Kidney epithelial cell (primary cell): ENCODE data around the gene MKLN1. TPM values are rescaled to one million over a fixed set of nuclear protein-coding genes. Genes with fewer than 3 reads are reported as not detected.
"Not testable (repeated sequence)": the region's sequence is repeated elsewhere in the genome, so short reads cannot be mapped to it uniquely, and the experiment has no call there.

Source experiments
- DNase-seq: peaks from one replicate; pipeline ENCODE4 v3.0.0-alpha.2; 2010; ENCODE audit warnings: low read depth
- H3K27me3 ChIP-seq: 2 replicates; pipeline ENCODE4 v1.6.0; 2011; ENCODE audit warnings: low read length; ENCODE audit not compliant: control insufficient read depth, insufficient read depth
- H3K36me3 ChIP-seq: 2 replicates; pipeline ENCODE4 v1.5.1; 2011; ENCODE audit warnings: low read length; ENCODE audit not compliant: control insufficient read depth, insufficient read depth
- H3K4me3 ChIP-seq: 2 replicates; pipeline ENCODE4 v1.5.1; 2011; ENCODE audit warnings: low read depth, mild to moderate bottlenecking, control low read depth, low read length
- total RNA-seq: library from RNA; depleted of rRNA; stranded (reverse); fragments of >200 nt; gene quantifications from 2 replicates; pipeline ENCODE4 v1.2.3, GENCODE V29; 2015
- TF ChIP-seq, protein P1 (sequence below): IDR thresholded peaks from 2 replicates; pipeline ENCODE4 v1.5.1; 2011; ENCODE audit warnings: mild to moderate bottlenecking, moderate library complexity, low read length, control low read depth, inconsistent platforms; ENCODE audit not compliant: insufficient read depth, poor library complexity, severe bottlenecking

Gene MKLN1
- total RNA-seq, 1 donor from 2014 or later: 18.8 TPM

- TF ChIP-seq, protein P1, sequence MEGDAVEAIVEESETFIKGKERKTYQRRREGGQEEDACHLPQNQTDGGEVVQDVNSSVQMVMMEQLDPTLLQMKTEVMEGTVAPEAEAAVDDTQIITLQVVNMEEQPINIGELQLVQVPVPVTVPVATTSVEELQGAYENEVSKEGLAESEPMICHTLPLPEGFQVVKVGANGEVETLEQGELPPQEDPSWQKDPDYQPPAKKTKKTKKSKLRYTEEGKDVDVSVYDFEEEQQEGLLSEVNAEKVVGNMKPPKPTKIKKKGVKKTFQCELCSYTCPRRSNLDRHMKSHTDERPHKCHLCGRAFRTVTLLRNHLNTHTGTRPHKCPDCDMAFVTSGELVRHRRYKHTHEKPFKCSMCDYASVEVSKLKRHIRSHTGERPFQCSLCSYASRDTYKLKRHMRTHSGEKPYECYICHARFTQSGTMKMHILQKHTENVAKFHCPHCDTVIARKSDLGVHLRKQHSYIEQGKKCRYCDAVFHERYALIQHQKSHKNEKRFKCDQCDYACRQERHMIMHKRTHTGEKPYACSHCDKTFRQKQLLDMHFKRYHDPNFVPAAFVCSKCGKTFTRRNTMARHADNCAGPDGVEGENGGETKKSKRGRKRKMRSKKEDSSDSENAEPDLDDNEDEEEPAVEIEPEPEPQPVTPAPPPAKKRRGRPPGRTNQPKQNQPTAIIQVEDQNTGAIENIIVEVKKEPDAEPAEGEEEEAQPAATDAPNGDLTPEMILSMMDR: no peak
- Histone ChIP-seq H3K36me3 (no peaks in the 10 kb centered on the region), H3K4me3 (no peak overlapping the region), H3K27me3 (no peaks in the 10 kb centered on the region)
- no peak for DNase-seq
These were observed 175.3 kb downstream of the MKLN1 start for GRCh38 chr7:131502810-131503508.

DNA sequence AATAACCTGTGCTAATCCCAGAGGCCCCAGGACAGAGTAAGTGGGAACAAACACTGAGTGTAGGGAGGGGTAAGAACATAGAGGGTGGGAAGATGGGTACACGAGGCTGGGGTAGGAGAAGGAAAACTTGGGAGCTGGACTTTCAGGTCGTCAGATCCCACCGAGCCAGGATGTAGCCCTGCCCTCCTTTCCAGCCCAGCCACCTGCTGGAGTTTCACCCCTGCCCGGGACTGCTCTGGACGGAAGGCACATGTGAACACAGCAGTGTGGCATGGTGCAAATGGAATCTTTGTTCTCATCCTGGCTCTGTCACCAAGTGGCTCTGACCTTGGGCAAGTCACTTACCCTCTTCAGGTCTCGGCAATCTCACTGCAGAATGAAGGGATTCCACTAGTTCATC, 176.0 kb downstream of the MKLN1 start:
- TF ChIP-seq, protein P1: no peak
- no peak for DNase-seq

GRCh38 chr7:131504157-131504899, 176.7 kb downstream of the MKLN1 start:
- TF ChIP-seq, protein P1: no peak
- Histone ChIP-seq H3K36me3 (no peaks in the 10 kb centered on the region), H3K27me3 (no peaks in the 10 kb centered on the region), H3K4me3 (no peak overlapping the region)
- no peak for DNase-seq

More for the DNA sequence above, 176.0 kb downstream of the MKLN1 start:
- H3K36me3 ChIP-seq: no peaks in the 10 kb centered on the region
- H3K4me3 ChIP-seq: no peak overlapping the region
- no peaks in the 10 kb centered on the region for H3K27me3 ChIP-seq

DNA sequence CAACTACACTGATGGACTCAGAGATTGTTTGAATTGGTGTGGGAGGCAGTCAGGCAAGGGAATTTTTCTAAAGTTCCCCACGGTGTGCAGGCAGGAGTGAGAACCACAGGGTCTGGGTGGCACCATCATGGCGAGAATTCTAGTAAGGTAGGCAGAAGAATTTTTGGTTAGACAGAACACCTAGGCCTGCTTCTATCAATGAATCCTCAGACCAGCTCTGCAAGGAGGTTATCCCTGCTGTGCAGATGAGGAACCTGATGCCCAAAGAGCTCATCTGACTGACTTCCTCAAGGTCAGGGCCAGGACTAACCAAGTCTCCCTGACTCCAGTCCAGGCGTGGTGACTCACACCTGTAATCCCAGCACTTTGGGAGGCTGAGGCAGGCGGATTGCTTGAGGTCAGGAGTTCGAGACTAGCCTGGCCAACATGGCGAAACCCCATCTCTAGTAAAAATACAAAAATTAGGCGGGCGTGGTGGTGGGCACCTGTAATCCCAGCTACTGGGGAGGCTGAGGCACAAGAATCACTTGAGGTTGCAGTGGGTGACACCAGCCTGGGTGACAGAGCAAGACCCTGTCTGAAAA, 177.5 kb downstream of the MKLN1 start:
- not testable (repeated sequence) for DNase-seq, H3K36me3 ChIP-seq, H3K27me3 ChIP-seq, H3K4me3 ChIP-seq

- TF ChIP-seq, protein P1: no peak
- Histone ChIP-seq H3K27me3 (no peaks in the 10 kb centered on the region), H3K36me3 (no peaks in the 10 kb centered on the region), H3K4me3 (no peak overlapping the region)
- no peak for DNase-seq
These were observed 178.2 kb downstream of the MKLN1 start for GRCh38 chr7:131505636-131506557.
